Testis (tissue), 2 donors: Measurements from ENCODE around the gene SHB.

ENCODE experiments used
- POLR2A ChIP-seq: fragments of 450-650 bp; IDR thresholded peaks from one replicate; pipeline ENCODE4 v1.6.1; 2017; ENCODE audit warnings: antibody characterized with exemption, mild to moderate bottlenecking, moderate library complexity
- TF ChIP-seq, protein P1 (sequence below), 3 experiments: fragments of 450-650 bp in 2 of 3; fragments of 200-600 bp in 1 of 3; sonication (generic) in 1 of 3; IDR thresholded peaks; one replicate each; pipeline ENCODE4 v1.5.1; 2016 to 2019; ENCODE audit warnings: antibody characterized with exemption in 3 of 3, mild to moderate bottlenecking in 2 of 3, moderate library complexity in 1 of 3

DNA sequence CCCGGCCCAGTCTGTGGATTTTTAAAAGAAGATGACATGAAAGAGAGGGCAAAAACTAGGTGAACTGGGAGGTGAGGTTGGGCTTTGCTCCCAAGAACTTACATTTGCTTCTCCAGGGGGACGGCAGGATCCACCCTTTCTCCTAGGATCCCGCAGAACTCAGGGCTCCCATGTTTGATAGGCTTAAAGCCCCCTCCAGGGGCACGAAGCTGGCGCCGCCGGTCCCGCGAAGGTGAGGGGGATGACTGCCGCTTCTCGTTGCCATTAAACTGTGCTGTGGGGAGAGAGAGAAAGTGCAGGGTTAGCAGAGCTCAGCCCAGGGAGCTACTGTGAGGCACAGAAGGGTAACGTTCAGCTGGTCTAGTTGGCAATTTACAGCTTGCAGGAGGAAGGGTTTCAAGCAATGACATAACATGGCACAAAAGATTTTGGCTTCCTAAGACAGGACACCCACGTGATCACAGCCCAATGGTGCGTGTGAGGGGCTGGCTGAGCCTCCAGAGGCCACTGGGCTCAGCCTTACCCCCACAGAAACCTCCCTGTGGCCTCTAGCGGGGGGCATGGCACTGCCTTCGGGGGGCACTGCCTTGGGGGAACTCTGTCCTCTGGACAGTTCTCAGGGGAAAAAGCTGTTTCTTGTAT lies 113.1 kb downstream of the SHB start:
- TF ChIP-seq, protein P1, sequence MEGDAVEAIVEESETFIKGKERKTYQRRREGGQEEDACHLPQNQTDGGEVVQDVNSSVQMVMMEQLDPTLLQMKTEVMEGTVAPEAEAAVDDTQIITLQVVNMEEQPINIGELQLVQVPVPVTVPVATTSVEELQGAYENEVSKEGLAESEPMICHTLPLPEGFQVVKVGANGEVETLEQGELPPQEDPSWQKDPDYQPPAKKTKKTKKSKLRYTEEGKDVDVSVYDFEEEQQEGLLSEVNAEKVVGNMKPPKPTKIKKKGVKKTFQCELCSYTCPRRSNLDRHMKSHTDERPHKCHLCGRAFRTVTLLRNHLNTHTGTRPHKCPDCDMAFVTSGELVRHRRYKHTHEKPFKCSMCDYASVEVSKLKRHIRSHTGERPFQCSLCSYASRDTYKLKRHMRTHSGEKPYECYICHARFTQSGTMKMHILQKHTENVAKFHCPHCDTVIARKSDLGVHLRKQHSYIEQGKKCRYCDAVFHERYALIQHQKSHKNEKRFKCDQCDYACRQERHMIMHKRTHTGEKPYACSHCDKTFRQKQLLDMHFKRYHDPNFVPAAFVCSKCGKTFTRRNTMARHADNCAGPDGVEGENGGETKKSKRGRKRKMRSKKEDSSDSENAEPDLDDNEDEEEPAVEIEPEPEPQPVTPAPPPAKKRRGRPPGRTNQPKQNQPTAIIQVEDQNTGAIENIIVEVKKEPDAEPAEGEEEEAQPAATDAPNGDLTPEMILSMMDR (IDR thresholded peaks at IDR 0.05): no peak
- TF ChIP-seq POLR2A: no peak
